DOHH2 (cell line): ENCODE data around the gene CAPZB.

ENCODE experiments used
- H3F3A ChIP-seq: fragments of 200-600 bp; sonication (generic), shearing (Covaris generic); 2 replicates; pipeline ENCODE4 v1.6.0; 2016; ENCODE audit warnings: antibody characterized with exemption, mild to moderate bottlenecking; ENCODE audit not compliant: control insufficient read depth, insufficient read depth
- H3K27ac ChIP-seq: fragments of 200-600 bp; sonication (generic); 2 replicates; pipeline ENCODE4 v1.5.1; 2014; ENCODE audit warnings: low read depth, mild to moderate bottlenecking, low read length, moderate library complexity
- H3K27me3 ChIP-seq: fragments of 200-600 bp; sonication (generic); 2 replicates; pipeline ENCODE4 v1.6.1; 2014; ENCODE audit warnings: mild to moderate bottlenecking, low read length, mixed read lengths; ENCODE audit not compliant: control insufficient read depth
- H3K36me3 ChIP-seq: fragments of 200-600 bp; sonication (generic); 2 replicates; pipeline ENCODE4 v1.6.1; 2014; ENCODE audit warnings: mild to moderate bottlenecking, low read length, moderate library complexity, mixed read lengths; ENCODE audit not compliant: control insufficient read depth
- H3K4me1 ChIP-seq: fragments of 200-600 bp; sonication (generic); 2 replicates; pipeline ENCODE4 v1.6.1; 2014; ENCODE audit warnings: mild to moderate bottlenecking, low read length, mixed read lengths; ENCODE audit not compliant: control insufficient read depth
- H3K4me2 ChIP-seq: fragments of 200-600 bp; sonication (generic); 2 replicates; pipeline ENCODE4 v1.6.0; 2014; ENCODE audit warnings: mild to moderate bottlenecking, low read length, moderate library complexity
- H3K4me3 ChIP-seq: fragments of 200-600 bp; sonication (generic); 2 replicates; pipeline ENCODE4 v1.5.1; 2014; ENCODE audit warnings: mild to moderate bottlenecking, low read length, mixed read lengths
- H3K79me2 ChIP-seq: fragments of 200-600 bp; sonication (generic); 2 replicates; pipeline ENCODE4 v1.6.1; 2014; ENCODE audit warnings: mild to moderate bottlenecking, low read length, mixed read lengths; ENCODE audit not compliant: control insufficient read depth
- H3K9me2 ChIP-seq: fragments of 200-600 bp; sonication (generic); replicated peaks from 2 replicates; pipeline ENCODE4 v1.6.1; 2014; ENCODE audit warnings: mild to moderate bottlenecking, low read length, mixed read lengths; ENCODE audit not compliant: control insufficient read depth
- H3K9me3 ChIP-seq: fragments of 200-600 bp; sonication (generic); 2 replicates; pipeline ENCODE4 v1.6.1; 2014; ENCODE audit warnings: antibody characterized with exemption, low read length, mixed read lengths; ENCODE audit not compliant: control insufficient read depth, insufficient read depth
- H4K20me1 ChIP-seq: fragments of 200-600 bp; sonication (generic); 2 replicates; pipeline ENCODE4 v1.6.0; 2014; ENCODE audit warnings: low read depth, mild to moderate bottlenecking, antibody characterized with exemption, low read length, moderate library complexity; ENCODE audit not compliant: control insufficient read depth, insufficient read depth
- EZH2phosphoT487 ChIP-seq: fragments of 200-600 bp; sonication (generic); IDR thresholded peaks from 2 replicates; pipeline ENCODE4 v1.6.1; 2017; ENCODE audit warnings: borderline replicate concordance, mild to moderate bottlenecking, antibody characterized with exemption, low read length, moderate library complexity, mixed read lengths
- TF ChIP-seq, protein P1 (sequence below): fragments of 200-600 bp; sonication (generic); IDR thresholded peaks from one replicate; pipeline ENCODE4 v1.5.1; 2014; ENCODE audit warnings: antibody characterized with exemption, mild to moderate bottlenecking, low read depth, low read length; ENCODE audit not compliant: poor library complexity, severe bottlenecking

CAPZB gene

GRCh38 chr1:19343617-19344350 lies 141.6 kb downstream of the CAPZB start:
- Histone ChIP-seq H3K79me2 (no peaks in the 10 kb centered on the region; the same call in 1 of the 2 replicates), H3K4me1 (peaks cover 10% of the 10 kb centered on the region), H3K36me3 (peaks cover 14% of the 10 kb centered on the region), H3K9me2 (no peaks in the 10 kb centered on the region), H3K9me3 (no peaks in the 10 kb centered on the region), H3K27me3 (no peaks in the 10 kb centered on the region), H3K4me3 (no peak overlapping the region), H3K4me2 (no peak overlapping the region), H3K27ac (no peak overlapping the region), H3F3A (no peaks in the 10 kb centered on the region), H4K20me1 (peaks cover 4% of the 10 kb centered on the region; the same call in 1 of the 2 replicates)
- no peak for TF ChIP-seq EZH2phosphoT487
- TF ChIP-seq, protein P1, sequence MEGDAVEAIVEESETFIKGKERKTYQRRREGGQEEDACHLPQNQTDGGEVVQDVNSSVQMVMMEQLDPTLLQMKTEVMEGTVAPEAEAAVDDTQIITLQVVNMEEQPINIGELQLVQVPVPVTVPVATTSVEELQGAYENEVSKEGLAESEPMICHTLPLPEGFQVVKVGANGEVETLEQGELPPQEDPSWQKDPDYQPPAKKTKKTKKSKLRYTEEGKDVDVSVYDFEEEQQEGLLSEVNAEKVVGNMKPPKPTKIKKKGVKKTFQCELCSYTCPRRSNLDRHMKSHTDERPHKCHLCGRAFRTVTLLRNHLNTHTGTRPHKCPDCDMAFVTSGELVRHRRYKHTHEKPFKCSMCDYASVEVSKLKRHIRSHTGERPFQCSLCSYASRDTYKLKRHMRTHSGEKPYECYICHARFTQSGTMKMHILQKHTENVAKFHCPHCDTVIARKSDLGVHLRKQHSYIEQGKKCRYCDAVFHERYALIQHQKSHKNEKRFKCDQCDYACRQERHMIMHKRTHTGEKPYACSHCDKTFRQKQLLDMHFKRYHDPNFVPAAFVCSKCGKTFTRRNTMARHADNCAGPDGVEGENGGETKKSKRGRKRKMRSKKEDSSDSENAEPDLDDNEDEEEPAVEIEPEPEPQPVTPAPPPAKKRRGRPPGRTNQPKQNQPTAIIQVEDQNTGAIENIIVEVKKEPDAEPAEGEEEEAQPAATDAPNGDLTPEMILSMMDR: no peak

- peaks cover 10% of the 10 kb centered on the region for H3K4me1 ChIP-seq
- H3K79me2 ChIP-seq: no peaks in the 10 kb centered on the region; the same call in 1 of the 2 replicates
- no peaks in the 10 kb centered on the region for H3F3A ChIP-seq
- no peaks in the 10 kb centered on the region for H3K9me3 ChIP-seq
- H3K4me2 ChIP-seq: no peak overlapping the region
- TF ChIP-seq, protein P1: no peak
- TF ChIP-seq EZH2phosphoT487: no peak
- peaks cover 4% of the 10 kb centered on the region; the same call in 1 of the 2 replicates for H4K20me1 ChIP-seq
- no peaks in the 10 kb centered on the region for H3K27me3 ChIP-seq
- H3K36me3 ChIP-seq: peaks cover 14% of the 10 kb centered on the region
- H3K27ac ChIP-seq: no peak overlapping the region
- no peak overlapping the region for H3K4me3 ChIP-seq
- H3K9me2 ChIP-seq: no peaks in the 10 kb centered on the region
These were observed 142.3 kb downstream of the CAPZB start for GRCh38 chr1:19342894-19343616.

- Histone ChIP-seq H3K4me2 (no peak overlapping the region), H3K27ac (no peak overlapping the region), H4K20me1 (peaks cover 4% of the 10 kb centered on the region; the same call in 1 of the 2 replicates), H3K9me2 (no peaks in the 10 kb centered on the region), H3K4me1 (peaks cover 10% of the 10 kb centered on the region), H3K4me3 (no peak overlapping the region), H3F3A (no peaks in the 10 kb centered on the region), H3K36me3 (peaks cover 14% of the 10 kb centered on the region), H3K9me3 (no peaks in the 10 kb centered on the region), H3K27me3 (no peaks in the 10 kb centered on the region), H3K79me2 (no peaks in the 10 kb centered on the region; the same call in 1 of the 2 replicates)
- no peak for TF ChIP-seq EZH2phosphoT487
- TF ChIP-seq, protein P1: no peak
These were observed 143.1 kb downstream of the CAPZB start for GRCh38 chr1:19342062-19342750.
